HCT116 (cell line): ENCODE results near the gene MTX2. TPM values are rescaled to one million over a fixed set of nuclear protein-coding genes. Genes with fewer than 3 reads are reported as not detected.

Experiments
- ATAC-seq: fragments of 200-7000 bp; cut with Tn5 transposase; 2 replicates; pipeline ENCODE4 v1.9.1; 2020; ENCODE audit warnings: mild to moderate bottlenecking, moderate library complexity
- BruUV-seq: library from RNA; stranded (reverse); fragments of 400-500 nt; replicated peaks from 2 replicates; lab custom pipeline; 2021; lab: Mats Ljungman, UMichigan
- CTCF ChIA-PET: fragments of 300-600 bp; sonication (Branson Sonifier 250); formaldehyde crosslinking; loops from one replicate; lab custom pipeline; 2021; ENCODE audit warnings: antibody characterized with exemption; lab: Charles Lee
- POLR2A ChIA-PET: fragments of 300-600, 350-600 bp; sonication (Branson Sonifier 250); formaldehyde crosslinking; loops from one replicate; lab custom pipeline; 2021; ENCODE audit warnings: antibody characterized with exemption; lab: Charles Lee
- RAD21 ChIA-PET, 2 experiments: fragments of 300-600 bp; sonication (Branson Sonifier 250); formaldehyde crosslinking; loops; one replicate each; lab custom pipeline; 2023; ENCODE audit warnings: low total read pairs in 2 of 2; ENCODE audit not compliant: uncharacterized antibody in 2 of 2, unreplicated experiment in 2 of 2, low non-redundant PET in 1 of 2; lab: Charles Lee
- DNase-seq: peaks from one replicate; pipeline ENCODE4 v3.0.0-alpha.2; 2010; ENCODE audit warnings: low read depth, low spot score
- H2AFZ ChIP-seq: fragments of 200-600 bp; shearing (Covaris generic), sonication (generic); 2 replicates; pipeline ENCODE4 v1.6.1; 2017; ENCODE audit warnings: low read depth, mixed run types, mixed read lengths, antibody characterized with exemption, low read length; ENCODE audit not compliant: poor library complexity, severe bottlenecking
- H3K27ac ChIP-seq: 2 replicates; pipeline ENCODE4 v1.5.1; 2012; ENCODE audit warnings: low read depth, low read length
- H3K27me3 ChIP-seq: fragments of 200-600 bp; sonication (generic); 2 replicates; pipeline ENCODE4 v1.6.1; 2016; ENCODE audit warnings: mixed run types, low read length, mixed read lengths; ENCODE audit not compliant: insufficient read depth
- H3K36me3 ChIP-seq, 2 experiments: fragments of 200-500 bp in 1 of 2; fragments of 200-600 bp in 1 of 2; sonication (Bioruptor generic) in 1 of 2; sonication (generic) in 1 of 2; 2 replicates each; pipeline versions ENCODE4 v1.5.1 to v1.6.1; 2014 to 2016; ENCODE audit warnings: low read length in 2 of 2, inconsistent platforms in 1 of 2, mixed read lengths in 1 of 2, mixed run types in 1 of 2; ENCODE audit not compliant: insufficient read depth in 2 of 2, control insufficient read depth in 1 of 2
- H3K4me1 ChIP-seq, 2 experiments: fragments of 200-600 bp in 1 of 2; sonication (generic) in 1 of 2; 2 replicates each; pipeline versions ENCODE4 v1.5.1 to v1.6.1; 2012 to 2017; ENCODE audit warnings: low read length in 2 of 2, inconsistent platforms in 1 of 2, mild to moderate bottlenecking in 1 of 2, mixed read lengths in 1 of 2, mixed run types in 1 of 2, moderate library complexity in 1 of 2; ENCODE audit not compliant: insufficient read depth in 2 of 2, control insufficient read depth in 1 of 2
- H3K4me2 ChIP-seq: fragments of 200-600 bp; sonication (generic); 2 replicates; pipeline ENCODE4 v1.6.1; 2017; ENCODE audit warnings: mixed run types, low read length, mixed read lengths
- H3K4me3 ChIP-seq, 2 experiments: fragments of 200-600 bp in 1 of 2; sonication (generic) in 1 of 2; replicated peaks in 1 of 2; 2 replicates each; pipeline ENCODE4 v1.5.1; 2011 to 2016; ENCODE audit warnings: low read length in 2 of 2, control low read depth in 1 of 2, low read depth in 1 of 2, mild to moderate bottlenecking in 1 of 2, mixed read lengths in 1 of 2, mixed run types in 1 of 2
- H3K79me2 ChIP-seq: fragments of 200-600 bp; sonication (generic); 2 replicates; pipeline ENCODE4 v1.6.1; 2017; ENCODE audit warnings: mild to moderate bottlenecking, mixed run types, low read length, moderate library complexity, mixed read lengths; ENCODE audit not compliant: insufficient read depth
- H3K9ac ChIP-seq: fragments of 200-600 bp; sonication (generic); 2 replicates; pipeline ENCODE4 v1.6.1; 2016; ENCODE audit warnings: low read length, mixed read lengths
- H3K9me2 ChIP-seq: fragments of 200-600 bp; sonication (generic), shearing (Covaris generic); 2 replicates; pipeline ENCODE4 v1.6.1; 2017; ENCODE audit warnings: mixed run types, mild to moderate bottlenecking, moderate library complexity; ENCODE audit not compliant: insufficient read depth
- H3K9me3 ChIP-seq, 2 experiments: fragments of 200-500 bp in 1 of 2; fragments of 200-600 bp in 1 of 2; sonication (Bioruptor generic) in 1 of 2; sonication (generic) in 1 of 2; 2 replicates each; pipeline ENCODE4 v1.6.1; 2014 to 2017; ENCODE audit warnings: low read length in 2 of 2, mixed read lengths in 2 of 2, inconsistent platforms in 1 of 2, low read depth in 1 of 2, mild to moderate bottlenecking in 1 of 2, mixed run types in 1 of 2, moderate library complexity in 1 of 2; ENCODE audit not compliant: control insufficient read depth in 1 of 2, insufficient read depth in 1 of 2
- H4K20me1 ChIP-seq: fragments of 200-600 bp; sonication (generic), shearing (Covaris generic); 2 replicates; pipeline ENCODE4 v1.6.1; 2017; ENCODE audit warnings: mixed run types, mild to moderate bottlenecking, moderate library complexity; ENCODE audit not compliant: insufficient read depth
- CBX3 ChIP-seq: IDR thresholded peaks from 2 replicates; pipeline ENCODE4 v1.6.1; 2012; ENCODE audit warnings: low read depth
- EGR1 ChIP-seq: IDR thresholded peaks from 2 replicates; pipeline ENCODE4 v1.6.1; 2012; ENCODE audit warnings: low read depth
- EZH2 ChIP-seq: fragments of 200-600 bp; sonication (generic); IDR thresholded peaks from 2 replicates; pipeline ENCODE4 v1.6.1; 2017; ENCODE audit warnings: antibody characterized with exemption, mixed run types
- JUND ChIP-seq: IDR thresholded peaks from 2 replicates; pipeline ENCODE4 v1.6.1; 2012
- MAX ChIP-seq: IDR thresholded peaks from 2 replicates; pipeline ENCODE4 v1.6.1; 2012
- POLR2A ChIP-seq: IDR thresholded peaks from 2 replicates; pipeline ENCODE4 v1.7.0; 2011; ENCODE audit warnings: borderline replicate concordance; ENCODE audit not compliant: insufficient read depth, insufficient read length; ENCODE audit errors: extremely low read depth
- POLR2AphosphoS5 ChIP-seq: IDR thresholded peaks from 2 replicates; pipeline ENCODE4 v1.6.1; 2011; ENCODE audit warnings: mild to moderate bottlenecking, low read depth, low read length, moderate library complexity
- REST ChIP-seq: IDR thresholded peaks from 2 replicates; pipeline ENCODE4 v1.6.1; 2012; ENCODE audit warnings: low read depth
- SIN3A ChIP-seq: IDR thresholded peaks from 2 replicates; pipeline ENCODE4 v1.6.1; 2012; ENCODE audit warnings: low read depth
- SRF ChIP-seq: IDR thresholded peaks from 2 replicates; pipeline ENCODE4 v1.6.1; 2012; ENCODE audit warnings: low read depth
- YY1 ChIP-seq: IDR thresholded peaks from 2 replicates; pipeline ENCODE4 v1.6.1; 2011; ENCODE audit warnings: low read length, low read depth, moderate library complexity, mild to moderate bottlenecking; ENCODE audit not compliant: insufficient replicate concordance; ENCODE audit errors: extremely low read depth
- ZNF274 ChIP-seq: fragments of 200-500 bp; sonication (Bioruptor generic); IDR thresholded peaks from 2 replicates; pipeline ENCODE4 v1.6.1; 2014; ENCODE audit warnings: mild to moderate bottlenecking, low read depth, low read length, inconsistent platforms
- intact Hi-C: fragments of 100-400 bp; cut with micrococcal nuclease; formaldehyde crosslinking; loops from 2 replicates; pipeline ENCODE4 v1.10.0; 2022
- total RNA-seq: library from RNA; stranded (reverse); gene quantifications from one replicate; pipeline ENCODE4 v1.2.1, GENCODE V29; 2021; ENCODE audit not compliant: unreplicated experiment

MTX2 gene
- total RNA-seq, 1 experiment from 2014 or later = 38.9 TPM

- H3K4me1 ChIP-seq = peaks cover 0 to 12% of the 10 kb centered on the region in 2 experiments; a peak in 2 of 4 replicates
- H3K36me3 ChIP-seq = no peaks in the 10 kb centered on the region
- H3K9ac ChIP-seq = no peak overlapping the region
- H3K4me2 ChIP-seq = no peak overlapping the region
- no peak overlapping the region for H3K4me3 ChIP-seq
- no peaks in the 10 kb centered on the region for H3K27me3 ChIP-seq
- peaks cover 82% of the 10 kb centered on the region for H3K79me2 ChIP-seq
- no peak overlapping the region for H3K27ac ChIP-seq
- BruUV-seq = no TSS peak
- ChIA-PET CTCF (no interaction called here), POLR2A (no interaction called here), RAD21 (no interaction called here)
- H2AFZ ChIP-seq = no peak overlapping the region
- H3K9me2 ChIP-seq = no peaks in the 10 kb centered on the region
- TF ChIP-seq YY1 (no peak), SIN3A (no peak), MAX (no peak), CBX3 (no peak), SRF (no peak), POLR2A (no peak), EZH2 (no peak), ZNF274 (no peak), JUND (no peak), EGR1 (no peak), POLR2AphosphoS5 (no peak), REST (no peak)
- no peaks in the 10 kb centered on the region for H3K9me3 ChIP-seq
- DNase-seq (no peak), ATAC-seq (no peak)
- 0 out of 2 replicates have a peak, but pooled peaks cover 3% of the 10 kb centered on the region for H4K20me1 ChIP-seq
- intact Hi-C loops = no loop called here
Measured at GRCh38 chr2:176272870-176273459, 3.7 kb downstream of the MTX2 start.
